Measurements from ENCODE around the gene SLC25A42. TPM values are rescaled to one million over a fixed set of nuclear protein-coding genes. Genes with fewer than 3 reads are reported as not detected.
A peak's percentile ranks its signal among the peaks of the same experiment; 100 is the strongest.

SLC25A42 gene
- total RNA-seq, 1 experiment from 2014 or later = 4.5 TPM

DNA sequence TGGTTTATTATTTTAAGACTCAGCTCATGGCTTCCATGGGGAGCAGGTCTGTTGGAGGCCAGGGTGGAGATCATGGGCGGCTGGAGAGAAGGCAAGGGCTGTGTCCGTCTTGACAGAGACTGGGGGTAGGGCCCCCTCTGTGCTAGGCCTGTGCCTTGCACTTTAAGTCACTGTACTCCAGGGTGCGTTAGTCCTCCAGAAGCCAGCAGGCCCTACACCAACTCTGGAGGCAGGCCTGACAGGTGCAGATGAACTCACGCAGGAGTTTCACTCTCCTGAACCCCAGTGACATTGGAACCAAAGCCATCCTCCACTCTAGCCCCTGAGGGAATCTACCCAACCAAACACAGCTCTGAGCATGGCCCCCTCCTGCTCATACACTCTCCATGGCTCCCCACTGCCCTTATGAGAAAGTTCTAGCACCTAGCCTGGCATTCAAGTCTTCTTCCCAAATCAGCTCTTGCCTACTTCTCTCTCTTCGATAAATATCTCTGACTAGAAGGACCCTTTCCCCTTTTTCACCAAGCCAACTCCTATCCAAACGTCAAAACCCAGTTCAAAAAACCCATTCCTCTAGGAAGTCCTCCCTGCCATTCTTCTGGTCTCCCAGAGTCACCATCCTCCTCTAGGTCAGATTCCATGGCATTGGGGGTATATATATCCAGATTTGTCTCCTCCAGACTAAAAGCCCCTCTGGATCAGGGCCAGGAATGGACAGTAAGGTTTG, 91.1 kb downstream of the SLC25A42 start:
- Histone ChIP-seq H3K27me3 (ENCODE audit: low read length) (no peaks in the 10 kb centered on the region), H4K20me1 (ENCODE audit: insufficient read depth, low read depth, low read length) (peaks cover 31% of the 10 kb centered on the region; the same call in 1 of the 2 replicates), H2AFZ (ENCODE audit: low read length) (no peak overlapping the region), H3K36me3 (ENCODE audit: insufficient read depth, low read length) (peaks cover 37% of the 10 kb centered on the region), H3K4me2 (ENCODE audit: low read depth, low read length, poor library complexity, severe bottlenecking) (peak overlapping the region; percentile 83), H3K4me1 (ENCODE audit: low read length) (peaks cover 92% of the 10 kb centered on the region), H3K9me3 (ENCODE audit: low read length) (no peaks in the 10 kb centered on the region), H3K9ac (ENCODE audit: low read length) (peak overlapping the region; percentile 78), H3K79me2 (ENCODE audit: low read length) (peaks cover 29% of the 10 kb centered on the region), H3K27ac (ENCODE audit: low read length) (peak overlapping the region; percentile 99), H3K4me3 (ENCODE audit: low read length) (peak overlapping the region; percentile 58), H3K9me2 (replicated peaks; ENCODE audit: insufficient read depth, low read length) (no peaks in the 10 kb centered on the region)
- peak; percentile 69 for DNase-seq

DNA sequence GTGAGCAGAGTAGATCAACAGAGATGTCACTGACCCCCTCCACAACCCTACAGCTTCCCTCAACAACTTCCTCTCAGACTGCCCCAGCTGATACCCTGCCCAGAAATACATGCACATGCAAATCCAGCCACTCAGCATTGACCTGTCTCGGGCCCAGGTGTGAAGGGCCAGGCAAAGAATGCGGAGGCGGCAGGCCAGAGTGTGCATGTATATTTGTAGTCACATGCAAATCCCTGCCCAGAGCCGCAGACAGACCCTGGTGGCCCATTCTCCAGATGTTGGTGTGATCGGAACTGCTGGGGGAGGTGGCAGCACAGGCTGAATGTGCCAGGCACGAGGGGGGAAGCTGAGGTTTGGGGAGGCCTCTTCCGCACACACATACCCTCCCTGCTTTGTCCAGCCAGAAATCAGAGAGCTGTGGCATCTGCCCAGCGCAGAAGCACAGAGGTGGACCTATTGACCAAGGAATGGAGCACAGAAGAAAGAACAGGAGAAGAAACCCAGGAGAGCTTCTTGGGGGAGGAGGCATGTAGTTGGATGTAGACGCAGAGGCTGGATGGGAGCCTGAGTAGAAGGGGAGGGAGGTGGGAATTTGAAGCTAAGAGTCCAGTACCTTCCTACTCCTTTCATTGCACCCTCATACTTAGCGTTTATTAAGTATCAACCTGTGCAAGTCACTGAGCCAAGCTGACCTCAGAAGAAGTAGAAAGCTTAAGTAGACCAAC, 91.9 kb downstream of the SLC25A42 start:
- H4K20me1 ChIP-seq (ENCODE audit: insufficient read depth, low read depth, low read length) = peaks cover 31% of the 10 kb centered on the region; the same call in 1 of the 2 replicates
- H3K27me3 ChIP-seq (ENCODE audit: low read length) = no peaks in the 10 kb centered on the region
- H3K9me3 ChIP-seq (ENCODE audit: low read length) = no peaks in the 10 kb centered on the region
- peaks cover 40% of the 10 kb centered on the region for H3K36me3 ChIP-seq (ENCODE audit: insufficient read depth, low read length)
- no peak overlapping the region for H2AFZ ChIP-seq (ENCODE audit: low read length)
- peak overlapping the region; percentile 83 for H3K4me2 ChIP-seq (ENCODE audit: low read depth, low read length, poor library complexity, severe bottlenecking)
- peaks cover 32% of the 10 kb centered on the region for H3K79me2 ChIP-seq (ENCODE audit: low read length)
- H3K4me3 ChIP-seq (ENCODE audit: low read length) = peak overlapping the region; percentile 58
- DNase-seq = peak; percentile 97
- H3K9me2 ChIP-seq (replicated peaks; ENCODE audit: insufficient read depth, low read length) = no peaks in the 10 kb centered on the region
- H3K9ac ChIP-seq (ENCODE audit: low read length) = peak overlapping the region; percentile 78
- H3K27ac ChIP-seq (ENCODE audit: low read length) = peak overlapping the region; percentile 99
- peaks cover 97% of the 10 kb centered on the region for H3K4me1 ChIP-seq (ENCODE audit: low read length)

- Histone ChIP-seq H3K4me3 (ENCODE audit: low read length) (no peak overlapping the region), H3K79me2 (ENCODE audit: low read length) (peaks cover 43% of the 10 kb centered on the region), H3K9ac (ENCODE audit: low read length) (peak overlapping the region; percentile 66), H4K20me1 (ENCODE audit: insufficient read depth, low read depth, low read length) (peaks cover 26% of the 10 kb centered on the region; the same call in 1 of the 2 replicates), H2AFZ (ENCODE audit: low read length) (no peak overlapping the region), H3K9me2 (replicated peaks; ENCODE audit: insufficient read depth, low read length) (no peaks in the 10 kb centered on the region), H3K27me3 (ENCODE audit: low read length) (no peaks in the 10 kb centered on the region), H3K9me3 (ENCODE audit: low read length) (no peaks in the 10 kb centered on the region), H3K4me2 (ENCODE audit: low read depth, low read length, poor library complexity, severe bottlenecking) (peak overlapping the region; percentile 62), H3K36me3 (ENCODE audit: insufficient read depth, low read length) (peaks cover 31% of the 10 kb centered on the region), H3K27ac (ENCODE audit: low read length) (peak overlapping the region; percentile 99), H3K4me1 (ENCODE audit: low read length) (peaks cover 99% of the 10 kb centered on the region)
- DNase-seq = no peak
These were observed 94.0 kb downstream of the SLC25A42 start for GRCh38 chr19:19157808-19158207.

DNA sequence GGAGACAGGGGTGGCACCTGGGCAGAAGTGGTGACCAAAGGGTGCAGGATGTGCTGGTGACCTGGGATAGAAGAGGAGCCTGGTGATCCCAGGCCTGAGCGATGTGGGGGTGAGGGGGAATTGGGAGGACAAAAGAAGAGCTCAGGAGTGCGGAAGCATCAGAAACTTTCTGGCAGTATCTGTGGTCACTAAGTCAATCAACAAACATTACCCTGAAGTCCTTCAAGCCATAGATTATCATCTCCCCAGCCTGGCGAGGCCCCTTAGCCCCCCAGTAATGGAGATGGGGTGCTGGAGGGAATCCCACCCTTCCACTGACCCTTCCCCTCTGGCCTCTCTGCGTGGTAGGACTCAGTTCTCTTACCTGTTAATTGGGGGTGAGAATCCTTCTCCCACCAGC, 95.7 kb downstream of the SLC25A42 start:
- H3K4me1 ChIP-seq (ENCODE audit: low read length) = peaks cover 99% of the 10 kb centered on the region
- peak overlapping the region; percentile 89 for H3K4me2 ChIP-seq (ENCODE audit: low read depth, low read length, poor library complexity, severe bottlenecking)
- peaks cover 39% of the 10 kb centered on the region for H3K79me2 ChIP-seq (ENCODE audit: low read length)
- peak overlapping the region; percentile 99 for H3K27ac ChIP-seq (ENCODE audit: low read length)
- H2AFZ ChIP-seq (ENCODE audit: low read length) = no peak overlapping the region
- no peak for DNase-seq
- H3K9me3 ChIP-seq (ENCODE audit: low read length) = no peaks in the 10 kb centered on the region
- H3K9ac ChIP-seq (ENCODE audit: low read length) = peak overlapping the region; percentile 66
- H3K9me2 ChIP-seq (replicated peaks; ENCODE audit: insufficient read depth, low read length) = no peaks in the 10 kb centered on the region
- H3K4me3 ChIP-seq (ENCODE audit: low read length) = peak overlapping the region; percentile 21; the same call in 1 of the 2 replicates
- peaks cover 19% of the 10 kb centered on the region; the same call in 1 of the 2 replicates for H4K20me1 ChIP-seq (ENCODE audit: insufficient read depth, low read depth, low read length)
- peaks cover 23% of the 10 kb centered on the region for H3K36me3 ChIP-seq (ENCODE audit: insufficient read depth, low read length)
- no peaks in the 10 kb centered on the region for H3K27me3 ChIP-seq (ENCODE audit: low read length)

GRCh38 chr19:19160461-19161035, 96.8 kb downstream of the SLC25A42 start:
- no peak overlapping the region for H2AFZ ChIP-seq (ENCODE audit: low read length)
- peaks cover 21% of the 10 kb centered on the region; the same call in 1 of the 2 replicates for H4K20me1 ChIP-seq (ENCODE audit: insufficient read depth, low read depth, low read length)
- peak overlapping the region; percentile 94 for H3K9ac ChIP-seq (ENCODE audit: low read length)
- H3K4me3 ChIP-seq (ENCODE audit: low read length) = peak overlapping the region; percentile 53
- peak overlapping the region; percentile 99 for H3K27ac ChIP-seq (ENCODE audit: low read length)
- H3K27me3 ChIP-seq (ENCODE audit: low read length) = no peaks in the 10 kb centered on the region
- H3K4me2 ChIP-seq (ENCODE audit: low read depth, low read length, poor library complexity, severe bottlenecking) = peak overlapping the region; percentile 89
- peaks cover 41% of the 10 kb centered on the region for H3K79me2 ChIP-seq (ENCODE audit: low read length)
- H3K4me1 ChIP-seq (ENCODE audit: low read length) = peaks cover 100% of the 10 kb centered on the region
- peaks cover 18% of the 10 kb centered on the region for H3K36me3 ChIP-seq (ENCODE audit: insufficient read depth, low read length)
- DNase-seq = peak; percentile 93
- H3K9me3 ChIP-seq (ENCODE audit: low read length) = no peaks in the 10 kb centered on the region
- no peaks in the 10 kb centered on the region for H3K9me2 ChIP-seq (replicated peaks; ENCODE audit: insufficient read depth, low read length)

DNA sequence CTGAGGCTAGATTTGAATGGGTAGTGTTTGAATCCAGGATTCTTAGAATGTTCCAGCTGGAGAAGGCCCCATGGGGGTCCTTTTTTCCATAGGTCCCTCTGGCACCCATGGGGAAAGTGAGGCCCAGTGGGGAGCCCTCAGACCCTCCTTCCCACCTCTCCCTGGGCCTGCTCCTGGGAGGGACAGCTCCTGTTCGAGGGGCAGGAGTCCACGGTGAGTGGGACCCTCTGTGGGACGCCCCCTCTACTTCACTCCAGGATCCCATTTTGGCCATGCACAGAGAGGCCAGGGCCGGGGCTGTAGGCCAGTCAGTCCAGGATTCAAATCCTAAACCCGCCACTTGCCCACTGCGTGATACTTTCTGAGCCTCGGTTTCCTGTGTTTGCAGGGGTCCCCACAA, 98.7 kb downstream of the SLC25A42 start:
- Histone ChIP-seq H3K4me3 (ENCODE audit: low read length) (peak overlapping the region; percentile 51; the same call in 1 of the 2 replicates), H4K20me1 (ENCODE audit: insufficient read depth, low read depth, low read length) (peaks cover 34% of the 10 kb centered on the region; the same call in 1 of the 2 replicates), H3K9me3 (ENCODE audit: low read length) (no peaks in the 10 kb centered on the region), H3K36me3 (ENCODE audit: insufficient read depth, low read length) (peaks cover 18% of the 10 kb centered on the region; the same call in 1 of the 2 replicates), H3K79me2 (ENCODE audit: low read length) (peaks cover 60% of the 10 kb centered on the region), H3K4me1 (ENCODE audit: low read length) (peaks cover 100% of the 10 kb centered on the region), H3K4me2 (ENCODE audit: low read depth, low read length, poor library complexity, severe bottlenecking) (peak overlapping the region; percentile 89), H3K27me3 (ENCODE audit: low read length) (no peaks in the 10 kb centered on the region), H3K9ac (ENCODE audit: low read length) (peak overlapping the region; percentile 94), H3K27ac (ENCODE audit: low read length) (peak overlapping the region; percentile 99), H2AFZ (ENCODE audit: low read length) (no peak overlapping the region), H3K9me2 (replicated peaks; ENCODE audit: insufficient read depth, low read length) (no peaks in the 10 kb centered on the region)
- DNase-seq = no peak
